Measurements from ENCODE around the gene DGKB. TPM values are rescaled to one million over a fixed set of nuclear protein-coding genes. Genes with fewer than 3 reads are reported as not detected.

Gene DGKB
- total and polyA plus RNA-seq, 8 donors = 0.20 to 260 (median 3.2) TPM; not detected in 4

GRCh38 chr7:14449291-14449690 is 453.3 kb downstream of the DGKB start:
- H3K4me1 ChIP-seq = no peaks in the 10 kb centered on the region
- intact Hi-C loops (cut with DNase I; ENCODE audit: low total_unique reads) = no loop called here
- H3K9me3 ChIP-seq = peaks cover 0 to 7% (median 0%) of the 10 kb centered on the region in 4 donors
- WGBS, 5 donors = 81 to 89% (median 86%) methylated on average over 4 of the region's 4 CpGs
- DNase-seq = no peak
- no peaks in the 10 kb centered on the region for H3K36me3 ChIP-seq
- H3K4me3 ChIP-seq = no peak overlapping the region
- H3K27me3 ChIP-seq = no peaks in the 10 kb centered on the region
- no peak overlapping the region for H3K27ac ChIP-seq
- TF ChIP-seq POLR2A (IDR thresholded peaks at IDR 0.05) (no peak), EP300 (IDR thresholded peaks at IDR 0.05) (no peak), POLR2AphosphoS5 (IDR thresholded peaks at IDR 0.05) (no peak)
- TF ChIP-seq, protein P1, sequence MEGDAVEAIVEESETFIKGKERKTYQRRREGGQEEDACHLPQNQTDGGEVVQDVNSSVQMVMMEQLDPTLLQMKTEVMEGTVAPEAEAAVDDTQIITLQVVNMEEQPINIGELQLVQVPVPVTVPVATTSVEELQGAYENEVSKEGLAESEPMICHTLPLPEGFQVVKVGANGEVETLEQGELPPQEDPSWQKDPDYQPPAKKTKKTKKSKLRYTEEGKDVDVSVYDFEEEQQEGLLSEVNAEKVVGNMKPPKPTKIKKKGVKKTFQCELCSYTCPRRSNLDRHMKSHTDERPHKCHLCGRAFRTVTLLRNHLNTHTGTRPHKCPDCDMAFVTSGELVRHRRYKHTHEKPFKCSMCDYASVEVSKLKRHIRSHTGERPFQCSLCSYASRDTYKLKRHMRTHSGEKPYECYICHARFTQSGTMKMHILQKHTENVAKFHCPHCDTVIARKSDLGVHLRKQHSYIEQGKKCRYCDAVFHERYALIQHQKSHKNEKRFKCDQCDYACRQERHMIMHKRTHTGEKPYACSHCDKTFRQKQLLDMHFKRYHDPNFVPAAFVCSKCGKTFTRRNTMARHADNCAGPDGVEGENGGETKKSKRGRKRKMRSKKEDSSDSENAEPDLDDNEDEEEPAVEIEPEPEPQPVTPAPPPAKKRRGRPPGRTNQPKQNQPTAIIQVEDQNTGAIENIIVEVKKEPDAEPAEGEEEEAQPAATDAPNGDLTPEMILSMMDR (IDR thresholded peaks at IDR 0.05) = no peak

GRCh38 chr7:14446829-14447228 is 455.7 kb downstream of the DGKB start:
- no peaks in the 10 kb centered on the region for H3K4me1 ChIP-seq
- DNase-seq = no peak

GRCh38 chr7:14446219-14446618 is 456.3 kb downstream of the DGKB start:
- intact Hi-C loops (cut with DNase I; ENCODE audit: low total_unique reads) = no loop called here
- H3K27me3 ChIP-seq = no peaks in the 10 kb centered on the region
- no peaks in the 10 kb centered on the region for H3K4me1 ChIP-seq
- peaks cover 0 to 7% (median 0%) of the 10 kb centered on the region in 4 donors for H3K9me3 ChIP-seq
- TF ChIP-seq POLR2AphosphoS5 (IDR thresholded peaks at IDR 0.05) (no peak), POLR2A (IDR thresholded peaks at IDR 0.05) (no peak)
- TF ChIP-seq, protein P1 (IDR thresholded peaks at IDR 0.05) = no peak
- no peak for DNase-seq
- no peak overlapping the region for H3K27ac ChIP-seq
- WGBS, 5 donors = 61 to 91% (median 77%) methylated on average over 1 of the region's 1 CpG
- H3K36me3 ChIP-seq = no peaks in the 10 kb centered on the region
- H3K4me3 ChIP-seq = no peak overlapping the region

More at GRCh38 chr7:14446829-14447228, 455.7 kb downstream of the DGKB start:
- TF ChIP-seq POLR2A (IDR thresholded peaks at IDR 0.05) (no peak), EP300 (IDR thresholded peaks at IDR 0.05) (no peak), POLR2AphosphoS5 (IDR thresholded peaks at IDR 0.05) (no peak)
- TF ChIP-seq, protein P1 (IDR thresholded peaks at IDR 0.05) = no peak
- H3K36me3 ChIP-seq = no peaks in the 10 kb centered on the region
- H3K4me3 ChIP-seq = no peak overlapping the region
- H3K9me3 ChIP-seq = peaks cover 0 to 7% (median 0%) of the 10 kb centered on the region in 4 donors
- WGBS, 5 donors = 51 to 68% (median 63%) methylated on average over 3 of the region's 3 CpGs
- no peaks in the 10 kb centered on the region for H3K27me3 ChIP-seq
- no peak overlapping the region for H3K27ac ChIP-seq
- intact Hi-C loops (cut with DNase I; ENCODE audit: low total_unique reads) = no loop called here

- Histone ChIP-seq H3K9me3 (no peaks in the 10 kb centered on the region), H3K4me1 (no peaks in the 10 kb centered on the region), H3K4me3 (no peak overlapping the region), H3K36me3 (no peaks in the 10 kb centered on the region), H3K27me3 (no peaks in the 10 kb centered on the region), H3K27ac (no peak overlapping the region)
- no peak for DNase-seq
- TF ChIP-seq POLR2AphosphoS5 (IDR thresholded peaks at IDR 0.05) = no peak
- TF ChIP-seq, protein P1 (IDR thresholded peaks at IDR 0.05) = no peak
- TF ChIP-seq POLR2A (IDR thresholded peaks at IDR 0.05) = no peak
- no peak for TF ChIP-seq EP300 (IDR thresholded peaks at IDR 0.05)
- 69 to 87% (median 75%) methylated on average over 2 of the region's 2 CpGs for WGBS, 5 donors
- intact Hi-C loops (cut with DNase I; ENCODE audit: low total_unique reads) = no loop called here
These were observed 464.2 kb downstream of the DGKB start for GRCh38 chr7:14438366-14438765.

Measured in stomach (tissue), 9 donors.